Vagina (tissue), 2 donors: Measurements from ENCODE around the gene CAMK1G. TPM values are rescaled to one million over a fixed set of nuclear protein-coding genes. Genes with fewer than 3 reads are reported as not detected.

Experiments used
- DNase-seq, 2 donors: peaks; one replicate each; pipeline ENCODE4 v3.0.0-alpha.2; 2017; ENCODE audit errors: extremely low spot score in 2 of 2
- H3K27ac ChIP-seq: fragments of 200-600 bp; sonication (generic); one replicate; pipeline ENCODE4 v1.5.1; 2019
- H3K27me3 ChIP-seq: fragments of 200-600 bp; sonication (generic); one replicate; pipeline ENCODE4 v1.5.1; 2019
- H3K36me3 ChIP-seq, 2 donors: fragments of 200-600 bp; sonication (generic); one replicate each; pipeline ENCODE4 v1.5.1; 2017 to 2019
- H3K4me1 ChIP-seq: fragments of 200-600 bp; sonication (generic); one replicate; pipeline ENCODE4 v1.5.1; 2019
- H3K4me3 ChIP-seq, 2 donors: fragments of 200-600 bp; sonication (generic); 1 replicate in 1 of 2; 2 replicates in 1 of 2; pipeline ENCODE4 v1.5.1; 2016 to 2019
- H3K9me3 ChIP-seq: fragments of 200-600 bp; sonication (generic); one replicate; pipeline ENCODE4 v1.5.1; 2019
- POLR2A ChIP-seq, 2 donors: fragments of 450-650 bp; IDR thresholded peaks; one replicate each; pipeline ENCODE4 v1.6.1; 2017; ENCODE audit warnings: antibody characterized with exemption in 2 of 2, mild to moderate bottlenecking in 2 of 2, moderate library complexity in 2 of 2
- POLR2AphosphoS5 ChIP-seq, 2 donors: sonication (generic); formaldehyde crosslinking; IDR thresholded peaks; one replicate each; pipeline ENCODE4 v1.9.0; 2017; ENCODE audit warnings: antibody characterized with exemption in 2 of 2, mild to moderate bottlenecking in 2 of 2, low read depth in 1 of 2; ENCODE audit not compliant: insufficient read depth in 1 of 2
- intact Hi-C: fragments of 100-400 bp; cut with DNase I; formaldehyde crosslinking; loops from one replicate; pipeline ENCODE4 v1.15.1; 2023
- total RNA-seq: library from RNA; depleted of rRNA; stranded (reverse); fragments of >200 nt; gene quantifications from one replicate; pipeline ENCODE4 v1.2.3, GENCODE V29; 2016
- TF ChIP-seq, protein P1 (sequence below), 3 experiments: fragments of 450-650 bp in 2 of 3; fragments of 200-600 bp in 1 of 3; sonication (generic) in 1 of 3; IDR thresholded peaks; one replicate each; pipeline ENCODE4 v1.5.1; 2017 to 2019; ENCODE audit warnings: antibody characterized with exemption in 3 of 3, mild to moderate bottlenecking in 2 of 3, moderate library complexity in 2 of 3

CAMK1G gene
- total RNA-seq, 1 donor from 2014 or later = not detected

DNA sequence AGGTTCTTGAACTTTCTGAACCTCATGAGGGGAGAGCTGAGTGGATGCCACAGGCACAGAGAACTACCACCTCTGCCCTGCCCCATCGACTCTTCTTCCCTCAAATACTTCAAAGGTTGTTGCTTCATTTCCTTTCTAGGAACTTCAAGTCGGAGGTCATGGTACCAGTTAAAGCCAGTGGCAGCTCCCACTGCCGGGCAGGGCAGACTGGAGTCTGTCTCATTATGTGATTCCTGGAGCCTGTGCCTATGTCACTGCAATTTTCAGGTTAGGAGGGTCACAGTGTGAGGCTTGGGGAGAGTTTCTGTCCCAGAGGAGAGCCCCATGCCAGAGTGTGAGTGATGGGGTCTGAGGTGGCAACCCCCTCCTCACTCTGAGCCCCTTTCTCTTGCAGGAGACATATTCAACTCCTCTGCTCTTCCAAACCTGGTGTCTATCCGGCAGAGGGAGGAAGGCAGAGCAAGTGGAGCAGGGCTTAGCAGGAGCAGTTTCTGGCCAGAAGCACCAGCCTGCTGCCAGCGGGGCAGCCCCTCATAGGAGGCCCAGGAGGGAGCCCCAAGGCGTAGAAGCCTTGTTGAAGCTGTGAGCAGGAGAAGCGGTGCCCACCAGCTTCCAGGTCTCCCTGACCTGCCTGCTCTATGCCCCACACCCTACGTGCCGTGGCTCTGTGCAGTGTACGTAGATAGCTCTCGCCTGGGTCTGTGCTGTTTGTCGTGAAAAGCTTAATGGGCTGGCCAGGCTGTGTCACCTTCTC lies 29.3 kb downstream of the CAMK1G start:
- no peaks in the 10 kb centered on the region for H3K4me1 ChIP-seq

DNA sequence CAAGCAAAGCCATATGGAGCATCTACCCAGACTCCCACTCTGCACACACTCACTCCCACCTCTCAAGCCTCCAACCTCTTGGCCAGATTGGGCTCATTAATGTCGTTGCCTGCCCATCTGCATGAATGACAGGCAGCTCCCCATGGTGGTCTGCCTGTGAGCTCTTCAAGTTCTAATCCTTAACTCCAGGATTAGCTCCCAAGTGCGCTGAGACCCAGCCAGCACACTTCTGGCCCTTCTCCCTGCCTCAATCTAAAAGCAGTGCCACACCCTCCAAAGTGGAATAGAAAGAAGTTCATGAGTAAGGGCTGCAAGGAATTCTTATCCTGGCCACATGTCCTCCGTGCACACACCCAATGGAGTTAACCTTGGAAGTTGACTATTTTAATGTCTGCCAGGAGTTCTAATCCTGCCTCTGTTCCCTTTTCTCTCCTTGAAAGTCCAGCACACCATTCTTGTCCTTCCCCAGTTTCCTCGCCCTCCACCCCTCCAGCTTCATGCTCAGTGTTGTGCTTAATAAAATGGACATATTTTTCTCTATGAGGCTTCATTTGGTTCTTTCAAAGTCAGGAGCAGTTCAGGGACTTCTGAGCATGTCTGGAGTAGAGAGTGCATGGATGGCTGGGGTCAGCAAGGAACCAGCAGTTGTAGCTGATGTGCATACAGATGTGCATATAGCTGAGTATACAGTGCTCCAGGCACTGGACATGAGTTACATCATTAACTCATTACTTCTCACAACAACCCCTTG lies 30.1 kb downstream of the CAMK1G start:
- no peaks in the 10 kb centered on the region for H3K9me3 ChIP-seq

More for the DNA sequence above, 29.3 kb downstream of the CAMK1G start:
- no peak for DNase-seq
- Histone ChIP-seq H3K4me3 (no peak overlapping the region), H3K9me3 (no peaks in the 10 kb centered on the region), H3K27ac (no peak overlapping the region), H3K36me3 (no peaks in the 10 kb centered on the region), H3K27me3 (no peaks in the 10 kb centered on the region)
- TF ChIP-seq POLR2AphosphoS5 (IDR thresholded peaks at IDR 0.05; ENCODE audit: insufficient read depth in 1 of 2, low read depth in 1 of 2) = no peak
- intact Hi-C loops = no loop called here

DNA sequence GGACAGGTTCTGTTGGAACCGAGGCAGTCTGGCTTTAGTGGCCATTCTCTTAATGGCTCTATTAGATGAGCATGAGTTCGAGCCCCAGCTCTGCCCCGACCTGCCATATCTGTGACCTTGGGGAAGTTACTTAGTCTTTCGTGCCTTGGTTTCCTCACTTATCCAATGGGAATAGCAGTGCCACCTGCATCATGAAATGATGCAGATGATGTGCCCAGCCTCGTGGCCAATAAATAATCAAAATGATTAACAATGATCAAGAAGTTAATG lies 30.6 kb downstream of the CAMK1G start:
- Histone ChIP-seq H3K9me3 (no peaks in the 10 kb centered on the region), H3K36me3 (no peaks in the 10 kb centered on the region), H3K27ac (no peak overlapping the region), H3K4me1 (no peaks in the 10 kb centered on the region), H3K27me3 (no peaks in the 10 kb centered on the region), H3K4me3 (no peak overlapping the region)
- intact Hi-C loops = no loop called here
- DNase-seq = no peak
- TF ChIP-seq POLR2AphosphoS5 (IDR thresholded peaks at IDR 0.05; ENCODE audit: insufficient read depth in 1 of 2, low read depth in 1 of 2) = no peak

More for the DNA sequence above, 30.1 kb downstream of the CAMK1G start:
- Histone ChIP-seq H3K36me3 (no peaks in the 10 kb centered on the region), H3K4me1 (no peaks in the 10 kb centered on the region), H3K27ac (no peak overlapping the region), H3K27me3 (no peaks in the 10 kb centered on the region), H3K4me3 (no peak overlapping the region)
- intact Hi-C loops = no loop called here
- TF ChIP-seq POLR2AphosphoS5 (IDR thresholded peaks at IDR 0.05; ENCODE audit: insufficient read depth in 1 of 2, low read depth in 1 of 2) = no peak
- no peak for TF ChIP-seq POLR2A (IDR thresholded peaks at IDR 0.05)
- TF ChIP-seq, protein P1, sequence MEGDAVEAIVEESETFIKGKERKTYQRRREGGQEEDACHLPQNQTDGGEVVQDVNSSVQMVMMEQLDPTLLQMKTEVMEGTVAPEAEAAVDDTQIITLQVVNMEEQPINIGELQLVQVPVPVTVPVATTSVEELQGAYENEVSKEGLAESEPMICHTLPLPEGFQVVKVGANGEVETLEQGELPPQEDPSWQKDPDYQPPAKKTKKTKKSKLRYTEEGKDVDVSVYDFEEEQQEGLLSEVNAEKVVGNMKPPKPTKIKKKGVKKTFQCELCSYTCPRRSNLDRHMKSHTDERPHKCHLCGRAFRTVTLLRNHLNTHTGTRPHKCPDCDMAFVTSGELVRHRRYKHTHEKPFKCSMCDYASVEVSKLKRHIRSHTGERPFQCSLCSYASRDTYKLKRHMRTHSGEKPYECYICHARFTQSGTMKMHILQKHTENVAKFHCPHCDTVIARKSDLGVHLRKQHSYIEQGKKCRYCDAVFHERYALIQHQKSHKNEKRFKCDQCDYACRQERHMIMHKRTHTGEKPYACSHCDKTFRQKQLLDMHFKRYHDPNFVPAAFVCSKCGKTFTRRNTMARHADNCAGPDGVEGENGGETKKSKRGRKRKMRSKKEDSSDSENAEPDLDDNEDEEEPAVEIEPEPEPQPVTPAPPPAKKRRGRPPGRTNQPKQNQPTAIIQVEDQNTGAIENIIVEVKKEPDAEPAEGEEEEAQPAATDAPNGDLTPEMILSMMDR (IDR thresholded peaks at IDR 0.05) = no peak
- DNase-seq = no peak

DNA sequence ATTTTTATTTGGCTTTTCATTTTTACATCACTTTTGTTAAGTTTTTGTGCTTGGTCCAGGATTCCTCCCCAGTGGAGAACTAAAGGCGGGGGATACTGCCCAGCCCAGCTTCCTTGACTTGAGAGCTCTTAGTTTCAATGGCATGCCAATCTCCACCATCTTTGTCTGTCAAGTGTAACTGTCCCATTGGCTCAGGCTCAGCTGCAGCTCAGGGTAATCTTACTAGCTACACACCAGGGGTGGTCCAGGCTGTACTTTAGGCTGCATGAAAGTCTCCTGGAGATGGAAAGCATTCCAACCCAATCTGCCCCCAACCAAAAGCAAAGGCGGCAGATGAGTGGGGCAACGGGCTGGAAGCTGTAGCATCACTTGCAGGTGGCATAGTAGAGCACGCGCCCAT lies 31.4 kb downstream of the CAMK1G start:
- TF ChIP-seq POLR2AphosphoS5 (IDR thresholded peaks at IDR 0.05; ENCODE audit: insufficient read depth in 1 of 2, low read depth in 1 of 2) (no peak), POLR2A (IDR thresholded peaks at IDR 0.05) (no peak)
- TF ChIP-seq, protein P1 (IDR thresholded peaks at IDR 0.05) = no peak
- H3K9me3 ChIP-seq = no peaks in the 10 kb centered on the region
- H3K27me3 ChIP-seq = no peaks in the 10 kb centered on the region
- intact Hi-C loops = no loop called here
- H3K4me1 ChIP-seq = no peaks in the 10 kb centered on the region
- H3K27ac ChIP-seq = no peak overlapping the region
- no peaks in the 10 kb centered on the region for H3K36me3 ChIP-seq
- DNase-seq = no peak
- H3K4me3 ChIP-seq = no peak overlapping the region

DNA sequence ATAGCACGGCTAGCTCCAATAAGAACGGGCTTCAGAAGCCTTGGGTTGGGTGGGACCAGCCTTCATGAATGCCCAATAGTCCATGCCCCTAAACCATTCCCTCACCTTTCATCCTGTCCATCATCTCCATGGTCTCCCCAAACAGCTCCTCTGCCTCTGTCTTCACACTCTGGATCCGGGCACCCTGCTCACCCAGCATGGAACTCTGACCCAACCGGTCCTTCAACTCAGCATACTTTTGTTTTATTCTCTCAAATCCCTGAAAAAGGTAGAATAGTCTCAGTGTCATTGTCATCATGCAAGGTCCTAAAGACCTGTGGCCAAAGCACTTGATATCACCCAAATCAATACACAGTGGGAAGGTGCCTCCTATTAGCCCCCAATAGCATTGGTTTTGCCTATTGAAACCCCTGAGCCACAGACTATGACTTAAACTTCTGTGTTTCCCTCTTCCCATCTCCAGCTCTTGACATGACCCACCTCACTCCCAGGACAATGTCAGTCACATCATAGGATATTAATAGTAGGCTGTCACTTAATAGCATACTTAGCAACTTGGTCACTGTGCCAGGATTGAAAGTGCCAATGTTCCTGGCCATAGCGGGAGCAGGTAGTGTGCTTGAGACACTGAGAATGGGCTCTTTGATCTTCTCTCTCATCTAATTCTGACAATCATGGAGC lies 33.0 kb downstream of the CAMK1G start:
- no peak for TF ChIP-seq POLR2A (IDR thresholded peaks at IDR 0.05)
- TF ChIP-seq POLR2AphosphoS5 (IDR thresholded peaks at IDR 0.05; ENCODE audit: insufficient read depth in 1 of 2, low read depth in 1 of 2) = no peak
- TF ChIP-seq, protein P1 (IDR thresholded peaks at IDR 0.05) = no peak
- Histone ChIP-seq H3K27ac (no peak overlapping the region), H3K4me1 (no peaks in the 10 kb centered on the region), H3K27me3 (no peaks in the 10 kb centered on the region), H3K4me3 (no peak overlapping the region), H3K9me3 (no peaks in the 10 kb centered on the region), H3K36me3 (no peaks in the 10 kb centered on the region)
- DNase-seq = no peak
- intact Hi-C loops = no loop called here
